HepG2 (cell line): ENCODE measurements around the gene RUVBL1. TPM values are rescaled to one million over a fixed set of nuclear protein-coding genes. Genes with fewer than 3 reads are reported as not detected.
A peak's percentile ranks its signal among the peaks of the same experiment; 100 is the strongest.

Experiments used
- ARID4A ChIP-seq: sonication (generic); formaldehyde crosslinking; IDR thresholded peaks from 2 replicates; pipeline ENCODE4 v1.5.0; 2020; ENCODE audit warnings: mild to moderate bottlenecking, missing genetic modification reagents, borderline replicate concordance
- ATF4 ChIP-seq, 2 experiments: fragments of 450-650 bp in 1 of 2; sonication (generic) in 1 of 2; formaldehyde crosslinking; IDR thresholded peaks; 2 replicates each; pipeline versions ENCODE4 v1.5.0 to v1.8.0; 2020 to 2022; ENCODE audit warnings: mild to moderate bottlenecking in 1 of 2, missing genetic modification reagents in 1 of 2
- DR1 ChIP-seq: sonication (generic); formaldehyde crosslinking; IDR thresholded peaks from 2 replicates; pipeline ENCODE4 v1.8.0; 2021; ENCODE audit warnings: mild to moderate bottlenecking, missing genetic modification reagents, inconsistent platforms
- ZBTB44 ChIP-seq: sonication (generic); formaldehyde crosslinking; IDR thresholded peaks from 2 replicates; pipeline ENCODE4 v1.4.0; 2020; ENCODE audit warnings: missing genetic modification reagents
- ZKSCAN8 ChIP-seq: IDR thresholded peaks from 2 replicates; pipeline ENCODE4 v1.6.1; 2016; ENCODE audit warnings: borderline replicate concordance, missing genetic modification reagents, missing compliant biosample characterization
- ZNF839 ChIP-seq: sonication (generic); formaldehyde crosslinking; IDR thresholded peaks from 2 replicates; pipeline ENCODE4 v1.4.0; 2020; ENCODE audit warnings: missing genetic modification reagents, mild to moderate bottlenecking, borderline replicate concordance
- polyA plus RNA-seq, 8 experiments: library from polyadenylated mRNA; depleted of rRNA in 3 of 8; stranded (reverse) in 7 of 8; unstranded in 1 of 8; fragments of >200 nt; fragmentation: Illumina TruSeq in 4 of 8; extraction: Trizol in 4 of 8; gene quantifications; 2 replicates each; pipeline versions ENCODE4 v1.2.1 to v1.2.3, GENCODE V29; 2011 to 2016; ENCODE audit warnings: low read depth in 4 of 8, missing spikeins in 1 of 8, mixed read lengths in 1 of 8; ENCODE audit not compliant: insufficient read depth in 1 of 8
- total RNA-seq, 5 experiments: library from RNA; depleted of rRNA; stranded (reverse); fragments of >200 nt; fragmentation: Illumina TruSeq; extraction: Trizol; gene quantifications; 2 replicates each; pipeline ENCODE4 v1.2.3, GENCODE V29; 2016; ENCODE audit warnings: low read depth in 1 of 5
- TF ChIP-seq, protein P1 (sequence below): sonication (generic); formaldehyde crosslinking; IDR thresholded peaks from 2 replicates; pipeline ENCODE4 v1.4.0; 2020; ENCODE audit warnings: missing genetic modification reagents
- TF ChIP-seq, protein P2 (sequence below): IDR thresholded peaks from 2 replicates; pipeline ENCODE4 v1.6.1; 2016; ENCODE audit warnings: missing compliant biosample characterization, missing genetic modification reagents, borderline replicate concordance
- TF ChIP-seq, protein P3 (sequence below): sonication (generic); formaldehyde crosslinking; IDR thresholded peaks from 2 replicates; pipeline ENCODE4 v1.4.0; 2020; ENCODE audit warnings: missing genetic modification reagents, borderline replicate concordance

RUVBL1 gene
- total and polyA plus RNA-seq, 2 of the 13 experiments (the other 11 are each of a cell fraction or from before 2014, with no cell fraction given), result 32.7 to 86.3 TPM

GRCh38 chr3:128167973-128168674 lies 44.5 kb upstream of the RUVBL1 start (continued):
- TF ChIP-seq ARID4A (peak; percentile 71; the same call in 1 of the 2 replicates), ZNF839 (CRISPR knock-in tag) (no peak), DR1 (no peak), ATF4 (CRISPR knock-in tag; IDR thresholded peaks at IDR 0.05) (peak in 1 of 2 experiments; percentile 46; a peak in 1 of 4 replicates), ZKSCAN8 (peak; percentile 84; the same call in 1 of the 2 replicates), ZBTB44 (CRISPR knock-in tag) (no peak)
- TF ChIP-seq, protein P1, sequence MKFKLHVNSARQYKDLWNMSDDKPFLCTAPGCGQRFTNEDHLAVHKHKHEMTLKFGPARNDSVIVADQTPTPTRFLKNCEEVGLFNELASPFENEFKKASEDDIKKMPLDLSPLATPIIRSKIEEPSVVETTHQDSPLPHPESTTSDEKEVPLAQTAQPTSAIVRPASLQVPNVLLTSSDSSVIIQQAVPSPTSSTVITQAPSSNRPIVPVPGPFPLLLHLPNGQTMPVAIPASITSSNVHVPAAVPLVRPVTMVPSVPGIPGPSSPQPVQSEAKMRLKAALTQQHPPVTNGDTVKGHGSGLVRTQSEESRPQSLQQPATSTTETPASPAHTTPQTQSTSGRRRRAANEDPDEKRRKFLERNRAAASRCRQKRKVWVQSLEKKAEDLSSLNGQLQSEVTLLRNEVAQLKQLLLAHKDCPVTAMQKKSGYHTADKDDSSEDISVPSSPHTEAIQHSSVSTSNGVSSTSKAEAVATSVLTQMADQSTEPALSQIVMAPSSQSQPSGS (CRISPR knock-in tag), result peak; percentile 68
- TF ChIP-seq, protein P2, sequence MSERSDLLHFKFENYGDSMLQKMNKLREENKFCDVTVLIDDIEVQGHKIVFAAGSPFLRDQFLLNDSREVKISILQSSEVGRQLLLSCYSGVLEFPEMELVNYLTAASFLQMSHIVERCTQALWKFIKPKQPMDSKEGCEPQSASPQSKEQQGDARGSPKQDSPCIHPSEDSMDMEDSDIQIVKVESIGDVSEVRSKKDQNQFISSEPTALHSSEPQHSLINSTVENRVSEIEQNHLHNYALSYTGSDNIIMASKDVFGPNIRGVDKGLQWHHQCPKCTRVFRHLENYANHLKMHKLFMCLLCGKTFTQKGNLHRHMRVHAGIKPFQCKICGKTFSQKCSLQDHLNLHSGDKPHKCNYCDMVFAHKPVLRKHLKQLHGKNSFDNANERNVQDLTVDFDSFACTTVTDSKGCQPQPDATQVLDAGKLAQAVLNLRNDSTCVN (CRISPR knock-in tag), result no peak; the same call in 1 of the 2 replicates
- TF ChIP-seq, protein P3, sequence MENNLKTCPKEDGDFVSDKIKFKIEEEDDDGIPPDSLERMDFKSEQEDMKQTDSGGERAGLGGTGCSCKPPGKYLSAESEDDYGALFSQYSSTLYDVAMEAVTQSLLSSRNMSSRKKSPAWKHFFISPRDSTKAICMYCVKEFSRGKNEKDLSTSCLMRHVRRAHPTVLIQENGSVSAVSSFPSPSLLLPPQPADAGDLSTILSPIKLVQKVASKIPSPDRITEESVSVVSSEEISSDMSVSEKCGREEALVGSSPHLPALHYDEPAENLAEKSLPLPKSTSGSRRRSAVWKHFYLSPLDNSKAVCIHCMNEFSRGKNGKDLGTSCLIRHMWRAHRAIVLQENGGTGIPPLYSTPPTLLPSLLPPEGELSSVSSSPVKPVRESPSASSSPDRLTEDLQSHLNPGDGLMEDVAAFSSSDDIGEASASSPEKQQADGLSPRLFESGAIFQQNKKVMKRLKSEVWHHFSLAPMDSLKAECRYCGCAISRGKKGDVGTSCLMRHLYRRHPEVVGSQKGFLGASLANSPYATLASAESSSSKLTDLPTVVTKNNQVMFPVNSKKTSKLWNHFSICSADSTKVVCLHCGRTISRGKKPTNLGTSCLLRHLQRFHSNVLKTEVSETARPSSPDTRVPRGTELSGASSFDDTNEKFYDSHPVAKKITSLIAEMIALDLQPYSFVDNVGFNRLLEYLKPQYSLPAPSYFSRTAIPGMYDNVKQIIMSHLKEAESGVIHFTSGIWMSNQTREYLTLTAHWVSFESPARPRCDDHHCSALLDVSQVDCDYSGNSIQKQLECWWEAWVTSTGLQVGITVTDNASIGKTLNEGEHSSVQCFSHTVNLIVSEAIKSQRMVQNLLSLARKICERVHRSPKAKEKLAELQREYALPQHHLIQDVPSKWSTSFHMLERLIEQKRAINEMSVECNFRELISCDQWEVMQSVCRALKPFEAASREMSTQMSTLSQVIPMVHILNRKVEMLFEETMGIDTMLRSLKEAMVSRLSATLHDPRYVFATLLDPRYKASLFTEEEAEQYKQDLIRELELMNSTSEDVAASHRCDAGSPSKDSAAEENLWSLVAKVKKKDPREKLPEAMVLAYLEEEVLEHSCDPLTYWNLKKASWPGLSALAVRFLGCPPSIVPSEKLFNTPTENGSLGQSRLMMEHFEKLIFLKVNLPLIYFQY (CRISPR knock-in tag), result no peak
